GM10248 (cell line): ENCODE measurements around the gene GPHB5.

ENCODE experiments used
- CTCF ChIA-PET: fragments of 300-600 bp; sonication (Branson Sonifier 250); formaldehyde crosslinking; extraction: SDS; loops from one replicate; lab custom pipeline; 2021; ENCODE audit warnings: antibody characterized with exemption; lab: Yijun Ruan, JAX
- POLR2A ChIA-PET: fragments of 350-650 bp; sonication (Branson Sonifier 250); formaldehyde crosslinking; extraction: SDS; loops from one replicate; lab custom pipeline; 2020; ENCODE audit warnings: antibody characterized with exemption; lab: Yijun Ruan, JAX
- DNase-seq: peaks from one replicate; pipeline ENCODE4 v3.0.0; 2012; ENCODE audit errors: extremely low spot score
- TF ChIP-seq, protein P1 (sequence below): IDR thresholded peaks from 2 replicates; pipeline ENCODE4 v1.5.1; 2012; ENCODE audit warnings: mild to moderate bottlenecking, low read depth; ENCODE audit errors: extremely low read depth, missing control alignments, control extremely low read depth

Gene GPHB5

GRCh38 chr14:63344336-63344735 lies 25.6 kb upstream of the GPHB5 start:
- ChIA-PET POLR2A (no interaction called here), CTCF (no interaction called here)
- TF ChIP-seq, protein P1, sequence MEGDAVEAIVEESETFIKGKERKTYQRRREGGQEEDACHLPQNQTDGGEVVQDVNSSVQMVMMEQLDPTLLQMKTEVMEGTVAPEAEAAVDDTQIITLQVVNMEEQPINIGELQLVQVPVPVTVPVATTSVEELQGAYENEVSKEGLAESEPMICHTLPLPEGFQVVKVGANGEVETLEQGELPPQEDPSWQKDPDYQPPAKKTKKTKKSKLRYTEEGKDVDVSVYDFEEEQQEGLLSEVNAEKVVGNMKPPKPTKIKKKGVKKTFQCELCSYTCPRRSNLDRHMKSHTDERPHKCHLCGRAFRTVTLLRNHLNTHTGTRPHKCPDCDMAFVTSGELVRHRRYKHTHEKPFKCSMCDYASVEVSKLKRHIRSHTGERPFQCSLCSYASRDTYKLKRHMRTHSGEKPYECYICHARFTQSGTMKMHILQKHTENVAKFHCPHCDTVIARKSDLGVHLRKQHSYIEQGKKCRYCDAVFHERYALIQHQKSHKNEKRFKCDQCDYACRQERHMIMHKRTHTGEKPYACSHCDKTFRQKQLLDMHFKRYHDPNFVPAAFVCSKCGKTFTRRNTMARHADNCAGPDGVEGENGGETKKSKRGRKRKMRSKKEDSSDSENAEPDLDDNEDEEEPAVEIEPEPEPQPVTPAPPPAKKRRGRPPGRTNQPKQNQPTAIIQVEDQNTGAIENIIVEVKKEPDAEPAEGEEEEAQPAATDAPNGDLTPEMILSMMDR: no peak
- DNase-seq: no peak

GRCh38 chr14:63343878-63344277 lies 25.1 kb upstream of the GPHB5 start:
- POLR2A ChIA-PET: no interaction called here
- DNase-seq: no peak
- TF ChIP-seq, protein P1: no peak
- CTCF ChIA-PET: no interaction called here

- TF ChIP-seq, protein P1: no peak
- ChIA-PET CTCF (interaction anchor here (1.0 to 1.1 kb wide), 3 partner anchors 9 to 14 kb away, joined by 3 read pairs; no protein-coding TSS in a partner anchor), POLR2A (no interaction called here)
- no peak for DNase-seq
Observed at GRCh38 chr14:63342371-63342770, 23.6 kb upstream of the GPHB5 start.

DNA sequence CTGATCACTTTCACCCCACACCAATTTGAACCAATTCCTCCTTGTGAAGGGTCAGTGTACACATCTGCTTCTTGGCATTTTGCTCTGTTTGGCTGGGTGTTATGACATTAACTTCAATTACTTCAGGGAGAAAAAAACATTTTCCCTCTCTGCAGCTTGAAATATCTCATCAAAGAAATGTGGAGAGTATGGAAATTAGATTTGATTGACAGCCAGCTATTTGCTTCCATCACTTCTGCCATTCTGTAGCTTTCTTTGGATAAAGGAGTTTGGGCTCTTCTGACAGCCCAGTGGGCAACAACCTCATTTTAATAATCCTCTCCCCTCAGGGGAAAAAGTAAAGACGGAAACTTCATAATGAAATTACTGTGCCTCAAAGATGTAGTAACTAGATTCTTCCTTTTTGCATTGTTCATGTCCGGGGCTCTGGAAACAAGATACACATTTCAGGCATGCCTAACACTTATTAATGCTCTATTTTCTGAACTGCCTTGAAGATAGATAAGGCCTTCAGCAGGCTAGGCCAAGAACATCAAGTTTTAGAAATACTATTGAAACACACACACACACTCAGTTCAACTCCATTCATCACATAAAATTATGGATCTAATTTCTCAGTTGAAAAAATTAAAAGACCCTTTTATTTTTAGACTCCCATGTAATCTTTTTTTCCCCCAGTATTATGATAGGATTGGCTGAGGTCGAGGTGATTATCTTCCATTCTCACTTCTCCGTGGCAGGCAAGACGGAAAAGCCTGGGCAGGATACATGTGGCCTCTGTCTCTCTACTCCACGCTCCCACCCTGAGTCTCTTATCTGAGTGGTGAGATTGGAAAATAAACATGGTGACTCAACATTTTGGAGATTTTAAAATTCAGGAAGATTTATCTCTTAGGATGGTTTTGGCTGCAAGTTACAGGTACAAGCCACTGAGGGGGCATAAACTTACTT lies 10.3 kb upstream of the GPHB5 start:
- no peak for DNase-seq
- ChIA-PET CTCF (interaction anchor here (0.8 to 1.7 kb wide), 2 partner anchors 14 to 29 kb away, joined by 3 to 4 read pairs; no protein-coding TSS in a partner anchor), POLR2A (no interaction called here)
- TF ChIP-seq, protein P1: no peak

GRCh38 chr14:63326840-63327239 lies 8.1 kb upstream of the GPHB5 start:
- ChIA-PET CTCF (no interaction called here), POLR2A (no interaction called here)
- TF ChIP-seq, protein P1: no peak
- no peak for DNase-seq

DNA sequence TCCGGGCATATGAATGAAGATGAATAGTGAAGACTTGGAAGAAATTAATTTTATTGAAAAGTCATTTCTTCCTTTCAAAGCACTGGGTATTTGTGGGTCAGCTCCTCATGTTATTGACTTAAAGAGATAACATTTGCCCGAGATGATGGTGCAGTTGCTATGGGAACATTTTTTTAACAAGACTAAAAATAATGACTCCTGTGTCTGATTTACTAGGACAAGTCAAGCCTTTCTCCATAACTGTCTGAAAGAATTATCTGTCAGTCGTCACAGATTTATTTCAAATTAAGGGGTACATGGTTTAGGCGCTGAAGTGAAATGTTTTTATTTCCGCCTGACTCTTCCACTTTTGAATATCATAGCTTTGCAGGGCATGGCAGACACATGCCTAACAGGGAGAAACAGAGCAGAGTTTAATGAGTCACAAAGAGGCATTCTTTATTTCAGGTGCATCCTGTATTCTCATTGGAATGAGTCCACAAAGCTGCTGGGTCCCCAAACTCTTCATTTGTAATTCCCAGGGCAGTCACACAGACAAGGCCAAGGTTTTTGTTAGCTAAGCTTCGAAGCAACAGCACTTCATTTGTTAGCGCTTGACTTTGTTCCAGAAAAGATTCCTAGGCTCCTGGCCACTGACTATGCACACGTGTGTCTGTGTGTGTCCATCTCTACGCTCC lies 4.3 kb upstream of the GPHB5 start:
- TF ChIP-seq, protein P1: no peak
- no peak for DNase-seq
- CTCF ChIA-PET: interaction anchor here (1.2 to 1.6 kb wide), 2 partner anchors 9 to 14 kb away, joined by 4 to 7 read pairs; no protein-coding TSS in a partner anchor
- POLR2A ChIA-PET: no interaction called here
